Sigmoid colon (tissue), 4 donors: Measurements from ENCODE around the gene HBA1.
"Not testable (repeated sequence)": the region's sequence is repeated elsewhere in the genome, so short reads cannot be mapped to it uniquely, and the experiment has no call there.

Experiments used
- CTCF ChIP-seq, 4 experiments: fragments of 450-650 bp in 3 of 4; fragments of 200-600 bp in 1 of 4; IDR thresholded peaks; one replicate each; pipeline ENCODE4 v1.5.1; 2016 to 2019; ENCODE audit warnings: antibody characterized with exemption in 4 of 4, mild to moderate bottlenecking in 3 of 4, moderate library complexity in 2 of 4
- EP300 ChIP-seq, 4 donors: sonication (generic); formaldehyde crosslinking; IDR thresholded peaks; one replicate each; pipeline ENCODE4 v1.6.1; 2017; ENCODE audit warnings: antibody characterized with exemption in 4 of 4

- not testable (repeated sequence) for TF ChIP-seq CTCF, EP300 (IDR thresholded peaks at IDR 0.05)
These were observed 22.8 kb upstream of the HBA1 start for GRCh38 chr16:153550-154216.
